ENCODE measurements around the gene FN1. TPM values are rescaled to one million over a fixed set of nuclear protein-coding genes. Genes with fewer than 3 reads are reported as not detected.

FN1 gene
- total RNA-seq, 1 donor from 2014 or later, result 2,584 TPM

DNA sequence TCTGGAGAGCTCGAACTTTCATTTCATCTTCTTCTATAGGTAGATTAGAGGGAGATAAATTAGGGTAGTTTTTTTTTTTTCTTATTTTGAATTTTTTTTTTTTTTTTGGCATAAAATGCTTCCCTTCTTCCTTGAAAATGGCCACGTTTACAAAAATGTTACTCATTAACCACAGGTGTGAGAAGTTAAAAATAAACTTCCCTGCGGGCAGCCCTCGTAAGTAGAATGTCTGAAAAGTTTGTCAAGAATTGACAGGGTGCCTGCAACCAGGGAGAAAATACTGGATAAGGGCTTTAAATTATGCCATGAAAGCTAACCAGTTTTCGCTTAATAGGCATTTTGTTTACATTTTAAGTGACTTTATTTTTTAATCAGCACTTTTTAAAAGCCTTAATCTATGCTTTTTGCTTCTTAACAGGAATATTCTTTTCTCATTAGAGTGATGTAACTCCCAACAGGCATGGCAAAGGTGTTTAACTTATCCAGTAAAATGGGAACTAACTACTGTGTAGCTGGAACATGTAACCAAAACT, 4.2 kb upstream of the FN1 start:
- TF ChIP-seq, protein P1, sequence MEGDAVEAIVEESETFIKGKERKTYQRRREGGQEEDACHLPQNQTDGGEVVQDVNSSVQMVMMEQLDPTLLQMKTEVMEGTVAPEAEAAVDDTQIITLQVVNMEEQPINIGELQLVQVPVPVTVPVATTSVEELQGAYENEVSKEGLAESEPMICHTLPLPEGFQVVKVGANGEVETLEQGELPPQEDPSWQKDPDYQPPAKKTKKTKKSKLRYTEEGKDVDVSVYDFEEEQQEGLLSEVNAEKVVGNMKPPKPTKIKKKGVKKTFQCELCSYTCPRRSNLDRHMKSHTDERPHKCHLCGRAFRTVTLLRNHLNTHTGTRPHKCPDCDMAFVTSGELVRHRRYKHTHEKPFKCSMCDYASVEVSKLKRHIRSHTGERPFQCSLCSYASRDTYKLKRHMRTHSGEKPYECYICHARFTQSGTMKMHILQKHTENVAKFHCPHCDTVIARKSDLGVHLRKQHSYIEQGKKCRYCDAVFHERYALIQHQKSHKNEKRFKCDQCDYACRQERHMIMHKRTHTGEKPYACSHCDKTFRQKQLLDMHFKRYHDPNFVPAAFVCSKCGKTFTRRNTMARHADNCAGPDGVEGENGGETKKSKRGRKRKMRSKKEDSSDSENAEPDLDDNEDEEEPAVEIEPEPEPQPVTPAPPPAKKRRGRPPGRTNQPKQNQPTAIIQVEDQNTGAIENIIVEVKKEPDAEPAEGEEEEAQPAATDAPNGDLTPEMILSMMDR (IDR thresholded peaks at IDR 0.05; ENCODE audit: insufficient read depth, low read length, poor library complexity, severe bottlenecking), result no peak
- DNase-seq (ENCODE audit: low read depth), result no peak
- no peaks in the 10 kb centered on the region for H3K27me3 ChIP-seq (ENCODE audit: control insufficient read depth, insufficient read depth, low read length)
- no peak overlapping the region for H3K4me3 ChIP-seq (ENCODE audit: low read depth, low read length)
- no peaks in the 10 kb centered on the region for H3K36me3 ChIP-seq (ENCODE audit: control insufficient read depth, insufficient read depth, low read length)

DNA sequence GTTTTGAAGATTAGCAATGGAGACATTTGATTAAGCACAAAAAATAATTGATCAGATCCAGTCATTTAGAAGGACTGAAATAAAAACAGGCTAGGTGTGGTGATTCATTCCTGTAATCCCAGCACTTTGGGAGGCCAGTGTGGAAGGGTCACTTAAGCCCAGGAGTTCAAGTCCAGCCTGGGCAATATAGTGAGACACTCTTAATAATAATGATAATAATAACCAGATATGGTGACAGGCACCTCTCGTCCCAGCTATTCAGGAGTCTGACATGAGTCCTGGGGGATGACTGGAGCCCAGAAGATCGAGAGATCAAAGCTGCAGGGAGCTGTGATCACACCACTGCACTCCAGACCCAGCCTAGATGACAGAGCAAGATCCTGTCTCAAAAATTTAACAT, 3.5 kb upstream of the FN1 start:
- H3K27me3 ChIP-seq (ENCODE audit: control insufficient read depth, insufficient read depth, low read length), result no peaks in the 10 kb centered on the region
- H3K36me3 ChIP-seq (ENCODE audit: control insufficient read depth, insufficient read depth, low read length), result no peaks in the 10 kb centered on the region
- TF ChIP-seq, protein P1 (IDR thresholded peaks at IDR 0.05; ENCODE audit: insufficient read depth, low read length, poor library complexity, severe bottlenecking), result no peak
- no peak overlapping the region for H3K4me3 ChIP-seq (ENCODE audit: low read depth, low read length)
- no peak for DNase-seq (ENCODE audit: low read depth)

DNA sequence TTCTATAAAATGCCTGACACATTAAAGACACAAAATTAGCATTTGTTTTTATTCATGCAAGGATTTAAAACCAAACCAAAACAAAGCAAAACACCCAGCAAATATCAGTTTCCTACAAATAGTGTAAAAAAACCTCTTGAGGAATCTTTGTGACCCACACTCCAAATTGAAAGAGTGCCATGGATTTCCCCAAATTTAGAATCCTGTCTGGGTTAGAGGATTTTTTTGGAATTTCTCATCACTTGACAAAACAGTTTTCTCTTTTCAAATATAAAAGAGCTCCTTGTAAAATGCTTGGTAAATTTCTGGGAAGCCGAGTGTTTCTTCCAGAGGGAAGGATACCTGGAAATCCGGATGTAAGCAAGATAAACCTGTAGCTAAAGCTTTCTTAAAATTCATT, 1.7 kb upstream of the FN1 start:
- H3K36me3 ChIP-seq (ENCODE audit: control insufficient read depth, insufficient read depth, low read length), result peaks cover 1% of the 10 kb centered on the region
- no peaks in the 10 kb centered on the region for H3K27me3 ChIP-seq (ENCODE audit: control insufficient read depth, insufficient read depth, low read length)
- H3K4me3 ChIP-seq (ENCODE audit: low read depth, low read length), result no peak overlapping the region
- TF ChIP-seq, protein P1 (IDR thresholded peaks at IDR 0.05; ENCODE audit: insufficient read depth, low read length, poor library complexity, severe bottlenecking), result no peak
- DNase-seq (ENCODE audit: low read depth), result no peak

DNA sequence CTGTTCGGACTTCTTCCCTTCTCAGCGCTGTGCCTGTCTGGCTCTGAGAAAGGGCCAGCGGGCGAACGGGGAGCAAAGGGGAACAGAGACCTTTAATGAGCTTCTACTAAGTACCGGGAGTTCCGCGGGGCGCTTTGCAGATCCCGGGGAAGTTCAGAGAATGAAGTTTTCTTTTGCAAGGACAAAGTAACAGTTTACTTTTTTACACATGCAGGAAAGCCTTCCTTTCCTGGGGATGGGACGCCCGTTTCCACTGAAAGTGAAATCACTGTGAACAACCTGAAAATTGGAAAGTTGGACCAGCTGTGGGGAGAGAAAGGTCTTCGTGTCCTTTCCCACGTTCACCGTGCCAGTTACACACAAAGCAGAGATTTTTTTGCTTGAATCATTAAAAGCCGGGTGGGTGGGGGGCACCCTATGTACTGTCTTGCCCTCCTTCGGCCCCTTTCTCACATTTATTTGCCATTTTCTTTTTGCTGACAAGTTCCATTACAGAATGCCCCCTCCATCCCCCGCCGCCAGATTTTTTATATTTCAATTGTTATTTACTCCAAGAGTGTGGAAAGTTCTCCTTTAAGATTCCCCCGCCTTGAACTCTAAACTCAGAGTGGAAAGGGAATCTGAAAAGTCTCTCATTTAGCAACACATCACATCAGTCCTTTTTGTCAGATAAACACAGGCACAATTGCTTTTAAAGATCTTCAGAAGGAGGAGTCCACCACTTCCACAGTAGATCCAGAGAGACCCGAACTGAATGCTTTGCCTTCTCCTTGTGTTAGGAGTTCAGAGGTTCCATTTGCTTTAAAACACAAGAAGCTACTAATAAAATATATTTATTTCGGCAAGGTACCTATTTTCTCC, 1.1 kb upstream of the FN1 start:
- TF ChIP-seq, protein P1 (IDR thresholded peaks at IDR 0.05; ENCODE audit: insufficient read depth, low read length, poor library complexity, severe bottlenecking), result no peak
- Histone ChIP-seq H3K4me3 (ENCODE audit: low read depth, low read length) (peak overlapping the region; percentile 42), H3K36me3 (ENCODE audit: control insufficient read depth, insufficient read depth, low read length) (peaks cover 2% of the 10 kb centered on the region), H3K27me3 (ENCODE audit: control insufficient read depth, insufficient read depth, low read length) (no peaks in the 10 kb centered on the region)
- no peak for DNase-seq (ENCODE audit: low read depth)

DNA sequence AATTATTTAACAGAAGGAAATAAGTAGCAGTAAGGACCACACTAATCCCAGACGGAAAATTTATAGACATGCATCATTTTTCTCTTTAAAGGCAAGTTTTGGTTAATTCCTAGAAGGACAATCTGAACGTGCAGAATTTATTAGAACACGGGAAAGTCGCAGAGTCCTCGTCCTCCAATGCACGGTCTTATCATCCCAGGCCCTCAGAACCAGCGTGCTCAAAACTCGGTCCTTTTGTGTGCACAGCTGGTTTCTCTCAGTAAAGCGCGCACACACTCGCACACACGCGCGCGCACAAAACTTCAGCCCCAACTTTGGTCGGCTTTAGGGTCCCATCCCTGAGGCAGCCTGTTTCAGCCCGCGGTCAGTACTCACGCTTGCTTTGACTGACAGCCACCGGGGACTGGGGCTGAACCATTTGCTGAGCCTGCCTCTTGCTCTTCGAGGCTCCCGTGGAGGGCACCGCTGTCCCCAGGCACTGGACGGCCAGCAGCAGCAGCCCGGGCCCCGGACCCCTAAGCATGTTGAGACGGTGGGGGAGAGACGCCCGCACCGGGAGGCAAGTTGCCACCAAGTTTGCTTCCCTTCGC, 493 bp downstream of the FN1 start:
- Histone ChIP-seq H3K27me3 (ENCODE audit: control insufficient read depth, insufficient read depth, low read length) (no peaks in the 10 kb centered on the region), H3K36me3 (ENCODE audit: control insufficient read depth, insufficient read depth, low read length) (peaks cover 2% of the 10 kb centered on the region), H3K4me3 (ENCODE audit: low read depth, low read length) (peak overlapping the region; percentile 78)
- TF ChIP-seq, protein P1 (IDR thresholded peaks at IDR 0.05; ENCODE audit: insufficient read depth, low read length, poor library complexity, severe bottlenecking), result no peak
- no peak for DNase-seq (ENCODE audit: low read depth)

Data from kidney epithelial cell (primary cell).